Sigmoid colon (tissue), 4 donors: ENCODE data around the gene CLINT1.

Experiments
- EP300 ChIP-seq, 4 donors: sonication (generic); formaldehyde crosslinking; IDR thresholded peaks; one replicate each; pipeline ENCODE4 v1.6.1; 2017; ENCODE audit warnings: antibody characterized with exemption in 4 of 4
- POLR2A ChIP-seq, 2 donors: fragments of 450-650 bp; IDR thresholded peaks; one replicate each; pipeline ENCODE4 v1.6.1; 2016; ENCODE audit warnings: antibody characterized with exemption in 2 of 2, mild to moderate bottlenecking in 2 of 2, moderate library complexity in 2 of 2
- POLR2AphosphoS5 ChIP-seq, 4 donors: sonication (generic); formaldehyde crosslinking; IDR thresholded peaks; one replicate each; pipeline ENCODE4 v1.6.1; 2017; ENCODE audit warnings: antibody characterized with exemption in 4 of 4
- TF ChIP-seq, protein P1 (sequence below), 4 experiments: fragments of 450-650 bp in 3 of 4; fragments of 200-600 bp in 1 of 4; IDR thresholded peaks; one replicate each; pipeline ENCODE4 v1.5.1; 2016 to 2019; ENCODE audit warnings: antibody characterized with exemption in 4 of 4, mild to moderate bottlenecking in 3 of 4, moderate library complexity in 2 of 4

DNA sequence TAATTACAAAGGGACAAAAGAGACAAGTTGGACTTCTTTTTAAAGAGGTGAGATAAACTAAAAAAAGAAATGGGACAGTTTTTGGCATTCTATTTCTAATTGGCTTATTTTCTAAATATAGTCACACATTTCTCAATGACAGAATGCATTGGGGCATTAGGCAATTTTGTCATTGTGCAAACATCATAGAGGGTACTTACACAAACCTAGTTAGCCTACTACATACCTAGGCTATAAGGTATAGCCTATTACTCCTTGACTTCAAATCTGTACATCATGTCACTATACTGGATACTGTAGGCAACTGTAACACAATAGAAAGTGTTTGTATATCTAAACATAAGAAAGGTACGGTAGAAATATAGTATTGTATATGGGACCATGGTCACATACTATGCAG lies 59.4 kb downstream of the CLINT1 start:
- no peak for TF ChIP-seq POLR2A (IDR thresholded peaks at IDR 0.05)
- TF ChIP-seq, protein P1, sequence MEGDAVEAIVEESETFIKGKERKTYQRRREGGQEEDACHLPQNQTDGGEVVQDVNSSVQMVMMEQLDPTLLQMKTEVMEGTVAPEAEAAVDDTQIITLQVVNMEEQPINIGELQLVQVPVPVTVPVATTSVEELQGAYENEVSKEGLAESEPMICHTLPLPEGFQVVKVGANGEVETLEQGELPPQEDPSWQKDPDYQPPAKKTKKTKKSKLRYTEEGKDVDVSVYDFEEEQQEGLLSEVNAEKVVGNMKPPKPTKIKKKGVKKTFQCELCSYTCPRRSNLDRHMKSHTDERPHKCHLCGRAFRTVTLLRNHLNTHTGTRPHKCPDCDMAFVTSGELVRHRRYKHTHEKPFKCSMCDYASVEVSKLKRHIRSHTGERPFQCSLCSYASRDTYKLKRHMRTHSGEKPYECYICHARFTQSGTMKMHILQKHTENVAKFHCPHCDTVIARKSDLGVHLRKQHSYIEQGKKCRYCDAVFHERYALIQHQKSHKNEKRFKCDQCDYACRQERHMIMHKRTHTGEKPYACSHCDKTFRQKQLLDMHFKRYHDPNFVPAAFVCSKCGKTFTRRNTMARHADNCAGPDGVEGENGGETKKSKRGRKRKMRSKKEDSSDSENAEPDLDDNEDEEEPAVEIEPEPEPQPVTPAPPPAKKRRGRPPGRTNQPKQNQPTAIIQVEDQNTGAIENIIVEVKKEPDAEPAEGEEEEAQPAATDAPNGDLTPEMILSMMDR (IDR thresholded peaks at IDR 0.05): no peak
- no peak for TF ChIP-seq POLR2AphosphoS5 (IDR thresholded peaks at IDR 0.05)
- TF ChIP-seq EP300 (IDR thresholded peaks at IDR 0.05): no peak
